ENCODE results near the gene ZNF419.

GRCh38 chr19:57466489-57466888 lies 21.1 kb upstream of the ZNF419 start:
- TF ChIP-seq CTCF (IDR thresholded peaks at IDR 0.05; ENCODE audit: low read depth, low read length, poor library complexity, severe bottlenecking), result no peak
- no peak for TF ChIP-seq EZH2phosphoT487 (IDR thresholded peaks at IDR 0.05; ENCODE audit: borderline replicate concordance, low read length)

All from DOHH2 (cell line).